Breast epithelium (tissue), 4 donors: ENCODE measurements around the gene MLLT11. TPM values are rescaled to one million over a fixed set of nuclear protein-coding genes. Genes with fewer than 3 reads are reported as not detected.

Source experiments
- DNase-seq, 2 donors: peaks; one replicate each; pipeline ENCODE4 v3.0.0-alpha.2; 2019; ENCODE audit warnings: low spot score in 2 of 2
- H3K27ac ChIP-seq, 2 donors: fragments of 200-600 bp; sonication (generic) in 1 of 2; one replicate each; pipeline ENCODE4 v1.5.1; 2016 to 2019; ENCODE audit warnings: mild to moderate bottlenecking in 1 of 2
- H3K27me3 ChIP-seq, 2 donors: fragments of 200-600 bp; sonication (generic) in 1 of 2; one replicate each; pipeline versions ENCODE4 v1.5.1 to v1.6.0; 2017 to 2019; ENCODE audit warnings: control low read depth in 1 of 2, mild to moderate bottlenecking in 1 of 2
- H3K36me3 ChIP-seq: fragments of 200-600 bp; one replicate; pipeline ENCODE4 v1.5.1; 2019
- H3K4me1 ChIP-seq, 2 donors: fragments of 200-600 bp; sonication (generic); one replicate each; pipeline ENCODE4 v1.5.1; 2016 to 2019; ENCODE audit warnings: control low read depth in 1 of 2
- H3K4me3 ChIP-seq, 3 donors: fragments of 200-600 bp; sonication (generic); 1 replicate in 2 of 3; 2 replicates in 1 of 3; pipeline ENCODE4 v1.5.1; 2016 to 2019; ENCODE audit warnings: mild to moderate bottlenecking in 3 of 3, moderate library complexity in 2 of 3
- H3K9me3 ChIP-seq, 2 donors: fragments of 200-600 bp; sonication (generic) in 1 of 2; one replicate each; pipeline ENCODE4 v1.5.1; 2016 to 2019; ENCODE audit warnings: control low read depth in 1 of 2
- CTCF ChIP-seq, 3 donors: fragments of 450-650 bp; IDR thresholded peaks; one replicate each; pipeline ENCODE4 v1.5.1; 2016 to 2017; ENCODE audit warnings: antibody characterized with exemption in 3 of 3, mild to moderate bottlenecking in 3 of 3, moderate library complexity in 3 of 3
- POLR2A ChIP-seq: fragments of 450-650 bp; IDR thresholded peaks from one replicate; pipeline ENCODE4 v1.6.1; 2016; ENCODE audit warnings: antibody characterized with exemption, mild to moderate bottlenecking, moderate library complexity
- POLR2AphosphoS5 ChIP-seq, 3 donors: sonication (generic); formaldehyde crosslinking; IDR thresholded peaks; one replicate each; pipeline ENCODE4 v1.6.1; 2017; ENCODE audit warnings: antibody characterized with exemption in 3 of 3
- intact Hi-C: fragments of 100-400 bp; cut with DNase I; formaldehyde crosslinking; loops from one replicate; pipeline ENCODE4 v1.15.1; 2023; ENCODE audit warnings: low total_unique reads
- total RNA-seq, 3 donors: library from RNA; depleted of rRNA; stranded (reverse); fragments of >200 nt; gene quantifications; one replicate each; pipeline ENCODE4 v1.1.0, GENCODE V29; 2016

The MLLT11 gene
- total RNA-seq, 3 donors from 2014 or later, result 0.16 to 1.9 (median 1.3) TPM

- no peak for DNase-seq
- Histone ChIP-seq H3K27ac (no peak overlapping the region), H3K4me3 (no peak overlapping the region), H3K9me3 (no peaks in the 10 kb centered on the region), H3K4me1 (no peaks in the 10 kb centered on the region), H3K27me3 (no peaks in the 10 kb centered on the region), H3K36me3 (no peaks in the 10 kb centered on the region)
- TF ChIP-seq CTCF (IDR thresholded peaks at IDR 0.05), result no peak
- no peak for TF ChIP-seq POLR2A
- TF ChIP-seq POLR2AphosphoS5 (IDR thresholded peaks at IDR 0.05), result no peak
- intact Hi-C loops, result no loop called here
Observed at GRCh38 chr1:151098126-151098525, 37.9 kb downstream of the MLLT11 start.

GRCh38 chr1:151104630-151105029 lies 44.4 kb downstream of the MLLT11 start:
- no peaks in the 10 kb centered on the region for H3K36me3 ChIP-seq
- intact Hi-C loops, result no loop called here
- TF ChIP-seq CTCF (IDR thresholded peaks at IDR 0.05) (no peak), POLR2AphosphoS5 (IDR thresholded peaks at IDR 0.05) (no peak), POLR2A (no peak)

GRCh38 chr1:151106894-151107293 lies 46.7 kb downstream of the MLLT11 start:
- Histone ChIP-seq H3K9me3 (no peaks in the 10 kb centered on the region), H3K4me3 (no peak overlapping the region), H3K27ac (no peak overlapping the region), H3K4me1 (no peaks in the 10 kb centered on the region), H3K27me3 (no peaks in the 10 kb centered on the region), H3K36me3 (no peaks in the 10 kb centered on the region)
- no peak for TF ChIP-seq POLR2AphosphoS5 (IDR thresholded peaks at IDR 0.05)
- no peak for TF ChIP-seq POLR2A
- no peak for TF ChIP-seq CTCF (IDR thresholded peaks at IDR 0.05)
- DNase-seq, result no peak
- intact Hi-C loops, result no loop called here

More at GRCh38 chr1:151104630-151105029, 44.4 kb downstream of the MLLT11 start:
- Histone ChIP-seq H3K4me3 (no peak overlapping the region), H3K27ac (no peak overlapping the region), H3K4me1 (no peaks in the 10 kb centered on the region), H3K9me3 (no peaks in the 10 kb centered on the region), H3K27me3 (no peaks in the 10 kb centered on the region)
- DNase-seq, result no peak

- no peak for DNase-seq
- no peaks in the 10 kb centered on the region for H3K9me3 ChIP-seq
- intact Hi-C loops, result no loop called here
- no peaks in the 10 kb centered on the region for H3K36me3 ChIP-seq
- no peaks in the 10 kb centered on the region for H3K27me3 ChIP-seq
- TF ChIP-seq CTCF (IDR thresholded peaks at IDR 0.05) (no peak), POLR2A (no peak), POLR2AphosphoS5 (IDR thresholded peaks at IDR 0.05) (no peak)
- H3K4me3 ChIP-seq, result no peak overlapping the region
- H3K27ac ChIP-seq, result no peak overlapping the region
- H3K4me1 ChIP-seq, result no peaks in the 10 kb centered on the region
Observed at GRCh38 chr1:151108331-151108730, 48.1 kb downstream of the MLLT11 start.

- Histone ChIP-seq H3K27me3 (no peaks in the 10 kb centered on the region), H3K27ac (no peak overlapping the region), H3K4me1 (no peaks in the 10 kb centered on the region), H3K4me3 (no peak overlapping the region), H3K36me3 (no peaks in the 10 kb centered on the region), H3K9me3 (no peaks in the 10 kb centered on the region)
- intact Hi-C loops, result no loop called here
- TF ChIP-seq POLR2A, result no peak
- no peak for TF ChIP-seq POLR2AphosphoS5 (IDR thresholded peaks at IDR 0.05)
- no peak for TF ChIP-seq CTCF (IDR thresholded peaks at IDR 0.05)
- no peak for DNase-seq
Observed at GRCh38 chr1:151113877-151114276, 53.7 kb downstream of the MLLT11 start.

Other genes starting within 250 kb of the MLLT11 start
- 10 to 100 TPM; 62.5 to 76.5 (median 72.1) TPM for gene ARNT, start 183.8 kb upstream of the MLLT11 start, total RNA-seq
- not detected for gene CTXND2, start 173.3 kb upstream of the MLLT11 start, total RNA-seq
- 10 to 100 TPM; 33.4 to 44.6 (median 41.0) TPM for gene SETDB1, start 134.0 kb upstream of the MLLT11 start, total RNA-seq
- 100 to 1,000 TPM; 121 to 131 (median 128) TPM for gene CERS2, start 85.6 kb upstream of the MLLT11 start, total RNA-seq
- 10 to 100 TPM in 1 of 3 donors, 1 to 10 TPM in 1, not detected in 1; 3.6 to 13.0 TPM for gene ANXA9, start 78.1 kb upstream of the MLLT11 start, total RNA-seq
- gene MINDY1, start 53.5 kb upstream of the MLLT11 start, total RNA-seq, result 10 to 100 TPM; 26.2 to 33.5 (median 26.5) TPM
- 10 to 100 TPM; 21.6 to 34.1 (median 32.8) TPM for gene PRUNE1, start 51.9 kb upstream of the MLLT11 start, total RNA-seq
- gene BNIPL, start 23.8 kb upstream of the MLLT11 start, total RNA-seq, result 10 to 100 TPM in 2 of 3 donors, under 1 TPM in 1; 0.16 to 47.1 (median 17.0) TPM
- gene C1orf56, start 12.6 kb upstream of the MLLT11 start, total RNA-seq, result 1 to 10 TPM; 4.6 to 8.3 (median 7.6) TPM
- gene CDC42SE1, start 775 bp upstream of the MLLT11 start, total RNA-seq, result 100 to 1,000 TPM in 1 of 3 donors, 10 to 100 TPM in 2; 49.4 to 130 (median 85.9) TPM
- gene GABPB2, start 10.4 kb downstream of the MLLT11 start, total RNA-seq, result 10 to 100 TPM; 19.5 to 32.0 (median 20.6) TPM
- gene SEMA6C, start 86.2 kb downstream of the MLLT11 start, total RNA-seq, result 1 to 10 TPM; 2.9 to 6.4 (median 5.2) TPM
- 1 to 10 TPM; 5.6 to 6.9 (median 5.7) TPM for gene TNFAIP8L2, start 96.3 kb downstream of the MLLT11 start, total RNA-seq
- 10 to 100 TPM; 11.7 to 17.0 (median 14.8) TPM for gene LYSMD1, start 105.5 kb downstream of the MLLT11 start, total RNA-seq
- 10 to 100 TPM; 14.9 to 23.8 (median 23.6) TPM for gene SCNM1, start 105.7 kb downstream of the MLLT11 start, total RNA-seq
- under 1 TPM in 1 of 3 donors, not detected in 2; 0.73 TPM for gene TMOD4, start 115.6 kb downstream of the MLLT11 start, total RNA-seq
- gene VPS72, start 129.8 kb downstream of the MLLT11 start, total RNA-seq, result 10 to 100 TPM; 34.6 to 49.0 (median 34.7) TPM
- gene PIP5K1A, start 138.2 kb downstream of the MLLT11 start, total RNA-seq, result 10 to 100 TPM; 38.1 to 87.2 (median 61.6) TPM
- gene PSMD4, start 194.3 kb downstream of the MLLT11 start, total RNA-seq, result 100 to 1,000 TPM; 108 to 188 (median 140) TPM
- 10 to 100 TPM; 20.6 to 31.6 (median 25.9) TPM for gene ZNF687, start 221.9 kb downstream of the MLLT11 start, total RNA-seq